ENCODE measurements around the gene OSBPL8. TPM values are rescaled to one million over a fixed set of nuclear protein-coding genes. Genes with fewer than 3 reads are reported as not detected.

Gene OSBPL8
- total RNA-seq, 2 donors from 2014 or later: 25.9 to 32.8 TPM

- intact Hi-C loops (cut with DNase I): no loop called here
- no peak overlapping the region for H3K9ac ChIP-seq (ENCODE audit: low read depth in 2 of 2, low read length in 2 of 2)
- TF ChIP-seq, protein P1, sequence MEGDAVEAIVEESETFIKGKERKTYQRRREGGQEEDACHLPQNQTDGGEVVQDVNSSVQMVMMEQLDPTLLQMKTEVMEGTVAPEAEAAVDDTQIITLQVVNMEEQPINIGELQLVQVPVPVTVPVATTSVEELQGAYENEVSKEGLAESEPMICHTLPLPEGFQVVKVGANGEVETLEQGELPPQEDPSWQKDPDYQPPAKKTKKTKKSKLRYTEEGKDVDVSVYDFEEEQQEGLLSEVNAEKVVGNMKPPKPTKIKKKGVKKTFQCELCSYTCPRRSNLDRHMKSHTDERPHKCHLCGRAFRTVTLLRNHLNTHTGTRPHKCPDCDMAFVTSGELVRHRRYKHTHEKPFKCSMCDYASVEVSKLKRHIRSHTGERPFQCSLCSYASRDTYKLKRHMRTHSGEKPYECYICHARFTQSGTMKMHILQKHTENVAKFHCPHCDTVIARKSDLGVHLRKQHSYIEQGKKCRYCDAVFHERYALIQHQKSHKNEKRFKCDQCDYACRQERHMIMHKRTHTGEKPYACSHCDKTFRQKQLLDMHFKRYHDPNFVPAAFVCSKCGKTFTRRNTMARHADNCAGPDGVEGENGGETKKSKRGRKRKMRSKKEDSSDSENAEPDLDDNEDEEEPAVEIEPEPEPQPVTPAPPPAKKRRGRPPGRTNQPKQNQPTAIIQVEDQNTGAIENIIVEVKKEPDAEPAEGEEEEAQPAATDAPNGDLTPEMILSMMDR (IDR thresholded peaks at IDR 0.05): no peak
- no peaks in the 10 kb centered on the region for H3K9me3 ChIP-seq
- H3K4me3 ChIP-seq: no peak overlapping the region
- no peaks in the 10 kb centered on the region for H3K4me1 ChIP-seq
- no peaks in the 10 kb centered on the region for H3K36me3 ChIP-seq
- no peaks in the 10 kb centered on the region for H3K27me3 ChIP-seq
- H3K27ac ChIP-seq: no peak overlapping the region
- no peak for DNase-seq
These were observed 11.2 kb downstream of the OSBPL8 start for GRCh38 chr12:76548222-76548837.

- Histone ChIP-seq H3K9ac (ENCODE audit: low read depth in 2 of 2, low read length in 2 of 2) (no peak overlapping the region), H3K27me3 (no peaks in the 10 kb centered on the region), H3K9me3 (no peaks in the 10 kb centered on the region), H3K27ac (no peak overlapping the region), H3K4me3 (no peak overlapping the region), H3K36me3 (no peaks in the 10 kb centered on the region), H3K4me1 (no peaks in the 10 kb centered on the region)
- TF ChIP-seq, protein P1 (IDR thresholded peaks at IDR 0.05): no peak
- intact Hi-C loops (cut with DNase I): no loop called here
- DNase-seq: no peak
These were observed 12.0 kb downstream of the OSBPL8 start for GRCh38 chr12:76547526-76547925.

GRCh38 chr12:76546889-76547288, 12.7 kb downstream of the OSBPL8 start:
- TF ChIP-seq, protein P1 (IDR thresholded peaks at IDR 0.05): no peak
- no peak overlapping the region for H3K27ac ChIP-seq
- no peak overlapping the region for H3K9ac ChIP-seq (ENCODE audit: low read depth in 2 of 2, low read length in 2 of 2)
- H3K4me1 ChIP-seq: no peaks in the 10 kb centered on the region
- no peaks in the 10 kb centered on the region for H3K9me3 ChIP-seq
- DNase-seq: no peak
- H3K4me3 ChIP-seq: no peak overlapping the region
- intact Hi-C loops (cut with DNase I): no loop called here
- H3K36me3 ChIP-seq: no peaks in the 10 kb centered on the region
- H3K27me3 ChIP-seq: no peaks in the 10 kb centered on the region

DNA sequence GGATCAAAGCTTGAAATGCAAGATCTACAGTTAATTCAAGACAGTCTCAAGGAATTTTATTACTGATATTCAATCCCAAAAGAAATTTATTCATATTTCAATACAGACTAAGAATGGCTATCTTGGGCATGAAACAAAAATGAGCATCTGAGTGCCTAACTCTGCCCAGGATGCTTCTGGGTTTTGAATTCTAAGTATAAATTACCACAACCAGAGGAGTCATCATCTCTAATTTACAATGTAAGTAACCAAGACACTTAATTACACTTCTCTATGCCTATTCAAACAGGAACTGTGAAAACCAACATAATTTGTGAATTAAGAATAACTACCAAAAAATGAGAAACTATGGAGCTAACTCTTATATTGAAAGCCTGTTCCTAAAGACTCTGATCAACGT, 14.1 kb downstream of the OSBPL8 start:
- H3K9me3 ChIP-seq: no peaks in the 10 kb centered on the region
- no peaks in the 10 kb centered on the region for H3K27me3 ChIP-seq
- no peak overlapping the region for H3K9ac ChIP-seq (ENCODE audit: low read depth in 2 of 2, low read length in 2 of 2)
- TF ChIP-seq, protein P1 (IDR thresholded peaks at IDR 0.05): no peak
- no peak overlapping the region for H3K27ac ChIP-seq
- no peaks in the 10 kb centered on the region for H3K4me1 ChIP-seq
- H3K4me3 ChIP-seq: no peak overlapping the region
- intact Hi-C loops (cut with DNase I): no loop called here
- no peaks in the 10 kb centered on the region for H3K36me3 ChIP-seq
- DNase-seq: no peak

DNA sequence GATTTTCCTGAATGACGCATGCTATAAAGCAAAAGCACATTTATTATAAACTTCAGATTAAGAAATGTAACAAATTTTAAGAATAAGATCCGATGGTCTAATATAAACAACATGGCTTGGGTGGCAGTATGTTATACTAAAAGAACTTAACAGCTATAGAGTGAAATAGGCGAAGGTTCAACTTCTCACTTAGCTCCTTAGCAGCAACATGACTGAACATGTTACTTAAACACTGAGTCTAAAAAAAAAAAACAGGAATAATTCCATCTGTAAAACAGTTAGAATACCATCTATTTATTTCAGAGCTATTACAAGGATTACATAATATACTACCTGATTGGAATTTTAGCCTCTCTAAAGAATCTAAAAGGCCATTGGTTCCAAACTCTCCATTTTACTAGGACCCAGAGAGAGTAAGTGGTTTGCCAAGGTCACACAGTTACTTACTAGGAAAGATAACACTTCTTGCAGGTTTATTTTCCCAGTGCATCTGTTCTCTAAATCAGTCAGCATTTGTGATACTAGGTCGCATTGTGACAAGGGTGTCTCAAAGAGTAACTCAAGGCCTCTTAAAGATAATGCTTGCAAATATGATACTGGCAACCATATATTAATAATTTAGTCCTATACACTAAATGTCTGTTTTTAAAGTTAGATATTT, 14.8 kb downstream of the OSBPL8 start:
- H3K27ac ChIP-seq: no peak overlapping the region
- H3K27me3 ChIP-seq: no peaks in the 10 kb centered on the region
- H3K4me3 ChIP-seq: no peak overlapping the region
- no peaks in the 10 kb centered on the region for H3K36me3 ChIP-seq
- no peaks in the 10 kb centered on the region for H3K4me1 ChIP-seq
- H3K9me3 ChIP-seq: no peaks in the 10 kb centered on the region
- intact Hi-C loops (cut with DNase I): no loop called here
- no peak overlapping the region for H3K9ac ChIP-seq (ENCODE audit: low read depth in 2 of 2, low read length in 2 of 2)
- TF ChIP-seq, protein P1 (IDR thresholded peaks at IDR 0.05): no peak
- no peak for DNase-seq

Data from colonic mucosa (tissue), 4 donors.